CD4-positive, alpha-beta T cell (primary cell): Measurements from ENCODE around the gene EIF3J. TPM values are rescaled to one million over a fixed set of nuclear protein-coding genes. Genes with fewer than 3 reads are reported as not detected.
"Not testable (repeated sequence)": the region's sequence is repeated elsewhere in the genome, so short reads cannot be mapped to it uniquely, and the experiment has no call there.

Experiments used
- ATAC-seq: fragments of 200-7000 bp; cut with Tn5 transposase; one replicate; pipeline ENCODE4 v1.10.0; 2022; ENCODE audit warnings: mild to moderate bottlenecking; ENCODE audit not compliant: poor library complexity
- CTCF ChIA-PET: fragments of 350-600 bp; sonication (Branson Sonifier 250); formaldehyde crosslinking; loops from one replicate; lab custom pipeline; 2021; ENCODE audit warnings: antibody characterized with exemption, inconsistent platforms; lab: Charles Lee
- POLR2A ChIA-PET: fragments of 350-600 bp; sonication (Branson Sonifier 250); formaldehyde crosslinking; loops from one replicate; lab custom pipeline; 2021; ENCODE audit warnings: antibody characterized with exemption, inconsistent platforms; lab: Charles Lee
- DNase-seq, 14 experiments: peaks; one replicate each; pipeline ENCODE4 v3.0.0-alpha.2; 2013 to 2020; ENCODE audit warnings: mixed read lengths in 2 of 14
- H3K27ac ChIP-seq, 2 donors: one replicate each; pipeline versions ENCODE4 v1.5.1 to v1.7.0; 2013; ENCODE audit warnings: low read length in 2 of 2, low read depth in 1 of 2, mild to moderate bottlenecking in 1 of 2
- H3K27me3 ChIP-seq, 2 experiments: 1 replicate in 1 of 2; 2 replicates in 1 of 2; pipeline versions ENCODE4 v1.6.1 to v1.7.0; 2013; ENCODE audit warnings: low read length in 2 of 2, control low read depth in 1 of 2, mild to moderate bottlenecking in 1 of 2, moderate library complexity in 1 of 2; ENCODE audit not compliant: insufficient read depth in 2 of 2, control insufficient read depth in 1 of 2
- H3K36me3 ChIP-seq: one replicate; pipeline ENCODE4 v1.6.1; 2013; ENCODE audit warnings: low read length, control low read depth; ENCODE audit not compliant: insufficient read depth
- H3K4me1 ChIP-seq: one replicate; pipeline ENCODE4 v1.6.1; 2013; ENCODE audit warnings: low read length, control low read depth; ENCODE audit not compliant: insufficient read depth
- H3K4me3 ChIP-seq: one replicate; pipeline ENCODE4 v1.5.1; 2013; ENCODE audit warnings: mild to moderate bottlenecking, low read length, moderate library complexity
- H3K9me3 ChIP-seq, 2 experiments: 1 replicate in 1 of 2; 2 replicates in 1 of 2; pipeline versions ENCODE4 v1.6.1 to v1.7.0; 2013; ENCODE audit warnings: low read length in 2 of 2, mild to moderate bottlenecking in 2 of 2, control low read depth in 1 of 2, moderate library complexity in 1 of 2; ENCODE audit not compliant: control insufficient read depth in 1 of 2, insufficient read depth in 1 of 2
- H3K27ac Mint-ChIP-seq: one replicate; pipeline ENCODE4 v1.8.0; 2020; ENCODE audit warnings: mixed read lengths
- H3K27me3 Mint-ChIP-seq: one replicate; pipeline ENCODE4 v1.8.0; 2021; ENCODE audit warnings: mixed read lengths
- H3K36me3 Mint-ChIP-seq: one replicate; pipeline ENCODE4 v1.8.0; 2021; ENCODE audit warnings: low read depth, mixed read lengths
- H3K4me1 Mint-ChIP-seq: one replicate; pipeline ENCODE4 v1.8.0; 2021; ENCODE audit warnings: low read depth, mixed read lengths
- H3K4me3 Mint-ChIP-seq: one replicate; pipeline ENCODE4 v1.8.0; 2020; ENCODE audit warnings: mild to moderate bottlenecking, mixed read lengths
- H3K9me3 Mint-ChIP-seq: one replicate; pipeline ENCODE4 v1.8.0; 2020; ENCODE audit warnings: mixed read lengths
- CTCF ChIP-seq: fragments of 200-600 bp; IDR thresholded peaks from one replicate; pipeline ENCODE4 v1.8.0; 2022; ENCODE audit warnings: antibody characterized with exemption, mild to moderate bottlenecking
- intact Hi-C, 2 experiments: fragments of 100-400 bp; cut with DNase I in 1 of 2; cut with micrococcal nuclease in 1 of 2; formaldehyde crosslinking; loops; one replicate each; pipeline versions ENCODE4 v1.15.1 to v1.9.0; 2023 to 2025; cut with DNase I, micrococcal nuclease
- total RNA-seq, 174 experiments: library from RNA in 2 of 174; stranded (reverse) in 2 of 174; gene quantifications; one replicate each; pipeline ENCODE4 v1.2.3 and lab custom pipeline; 2021 to 2026

The EIF3J gene
- total RNA-seq, 2 experiments from 2014 or later, result 67.6 to 69.2 TPM

GRCh38 chr15:44529864-44530604, 6.9 kb upstream of the EIF3J start:
- POLR2A ChIA-PET, result interaction anchor here (0.8 to 3.5 kb wide), 2 partner anchors 7 to 103 kb away, joined by 3 to 13 read pairs; partner anchors contain the start of genes CTDSPL2 and EIF3J
- no peak overlapping the region for H3K4me3 Mint-ChIP-seq
- Histone ChIP-seq H3K27me3 (no peaks in the 10 kb centered on the region), H3K4me3 (no peak overlapping the region), H3K4me1 (peaks cover 6% of the 10 kb centered on the region), H3K36me3 (no peaks in the 10 kb centered on the region), H3K27ac (no peak overlapping the region), H3K9me3 (no peaks in the 10 kb centered on the region)
- H3K27me3 Mint-ChIP-seq, result no peaks in the 10 kb centered on the region
- CTCF ChIA-PET, result interaction anchor here (1.6 kb wide), 1 partner anchor 49 kb away, joined by 3 read pairs; no protein-coding TSS in a partner anchor
- no peak for TF ChIP-seq CTCF
- H3K4me1 Mint-ChIP-seq, result peaks cover 19% of the 10 kb centered on the region
- no peaks in the 10 kb centered on the region for H3K9me3 Mint-ChIP-seq
- no peak for ATAC-seq
- DNase-seq, result no peak
- H3K36me3 Mint-ChIP-seq, result peaks cover 7% of the 10 kb centered on the region
- intact Hi-C loops, result no loop called here
- peak overlapping the region; percentile 6 for H3K27ac Mint-ChIP-seq

- Mint-ChIP-seq H3K36me3 (peaks cover 10% of the 10 kb centered on the region), H3K4me3 (no peak overlapping the region), H3K27ac (no peak overlapping the region), H3K9me3 (no peaks in the 10 kb centered on the region), H3K27me3 (no peaks in the 10 kb centered on the region), H3K4me1 (peaks cover 25% of the 10 kb centered on the region)
- Histone ChIP-seq H3K4me3 (no peak overlapping the region), H3K9me3 (no peaks in the 10 kb centered on the region), H3K27me3 (no peaks in the 10 kb centered on the region), H3K4me1 (peaks cover 12% of the 10 kb centered on the region), H3K27ac (no peak overlapping the region), H3K36me3 (no peaks in the 10 kb centered on the region)
- POLR2A ChIA-PET, result interaction anchor here (0.9 kb wide), 1 partner anchor 104 kb away, joined by 3 read pairs; no protein-coding TSS in a partner anchor
- CTCF ChIA-PET, result interaction anchor here (1.6 kb wide), 1 partner anchor 48 kb away, joined by 3 read pairs; no protein-coding TSS in a partner anchor
- no peak for TF ChIP-seq CTCF
- ATAC-seq (no peak), DNase-seq (no peak)
- intact Hi-C loops, result no loop called here
These were observed 6.3 kb upstream of the EIF3J start for GRCh38 chr15:44530653-44531052.

- H3K9me3 Mint-ChIP-seq, H3K9me3 ChIP-seq, DNase-seq, H3K36me3 ChIP-seq, H3K27me3 Mint-ChIP-seq, intact Hi-C loops, H3K27me3 ChIP-seq, H3K4me3 Mint-ChIP-seq, H3K4me3 ChIP-seq, ATAC-seq: not testable (repeated sequence)
- Histone ChIP-seq H3K27ac (peak overlapping the region in 1 of 2 donors; percentile 11), H3K4me1 (peaks cover 18% of the 10 kb centered on the region)
- peak overlapping the region; percentile 67 for H3K27ac Mint-ChIP-seq
- CTCF ChIA-PET, result interaction anchor here (0.5 to 2.3 kb wide), 3 partner anchors 13 to 145 kb away, joined by 5 to 7 read pairs (median 6); no protein-coding TSS in a partner anchor
- peaks cover 19% of the 10 kb centered on the region for H3K36me3 Mint-ChIP-seq
- POLR2A ChIA-PET, result interaction anchor here (1.3 to 2.1 kb wide), 4 partner anchors 14 to 244 kb away, joined by 3 to 6 read pairs (median 4); partner anchors contain the start of gene GOLM2
- H3K4me1 Mint-ChIP-seq, result peaks cover 31% of the 10 kb centered on the region
These were observed 4.7 kb upstream of the EIF3J start for GRCh38 chr15:44532275-44532674.
